GM19043 (cell line): ENCODE measurements around the gene GADL1.

Experiments
- ATAC-seq: cut with Tn5 transposase; IDR thresholded peaks from one replicate; pipeline ENCODE4 v1.9.1; 2021; ENCODE audit warnings: low read depth; ENCODE audit not compliant: unreplicated experiment

Gene GADL1

DNA sequence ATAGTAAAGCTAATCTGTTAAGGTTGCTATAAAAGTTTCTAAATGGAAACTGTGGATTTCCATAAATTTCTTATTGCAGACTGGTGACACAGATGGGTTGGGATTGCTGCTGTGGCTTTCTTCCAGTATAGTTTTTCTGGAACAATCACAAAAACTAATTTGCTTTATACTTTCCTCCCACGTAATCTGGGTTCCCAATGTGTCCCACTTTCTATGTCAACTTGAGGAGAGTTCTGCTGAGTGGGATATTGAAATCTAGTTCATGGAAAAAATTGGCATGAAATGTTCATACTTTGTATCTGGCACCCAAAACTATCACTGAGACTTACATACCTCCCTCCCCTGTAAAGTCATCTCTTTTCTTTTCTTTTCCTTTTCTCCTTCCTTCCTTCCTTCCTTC lies 161.3 kb downstream of the GADL1 start:
- ATAC-seq: no peak

DNA sequence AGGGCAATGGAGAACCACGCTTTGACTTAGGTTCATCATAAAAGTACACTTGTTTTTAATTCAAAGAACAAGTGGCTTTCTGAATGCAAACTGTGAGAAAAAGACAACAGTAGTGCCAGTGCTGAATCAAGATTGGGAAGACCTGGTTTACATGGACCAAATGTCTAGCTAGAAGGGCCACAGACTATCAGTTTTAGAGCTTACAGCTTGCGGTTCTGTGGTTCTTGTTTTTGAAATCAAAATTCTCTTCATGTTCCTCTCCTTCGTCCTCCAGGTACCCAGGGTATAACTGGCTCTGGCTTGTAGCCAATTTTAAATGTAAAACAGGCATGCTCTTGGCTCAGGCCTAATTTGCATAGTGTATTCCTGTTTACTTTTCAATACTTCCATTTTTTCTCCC lies 163.5 kb downstream of the GADL1 start:
- ATAC-seq: no peak

DNA sequence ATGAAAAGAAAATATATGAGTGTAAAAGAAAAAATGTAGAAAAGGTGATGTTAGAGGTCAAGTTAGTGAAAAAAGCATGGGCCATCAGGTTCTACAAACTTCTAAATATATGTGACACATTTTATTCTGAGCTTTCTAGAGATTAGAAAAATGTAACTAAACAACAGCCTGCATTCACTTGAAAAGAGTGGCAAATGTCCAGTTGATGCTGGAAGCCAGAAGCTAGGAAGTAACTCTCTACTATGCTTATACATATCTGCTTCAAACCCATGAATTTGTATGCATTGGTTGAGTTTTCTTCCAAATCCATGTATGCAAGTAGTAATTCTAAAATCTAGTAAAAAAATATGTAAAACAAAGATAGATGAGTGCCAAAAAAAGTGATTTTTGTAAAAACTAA lies 164.5 kb downstream of the GADL1 start:
- no peak for ATAC-seq

DNA sequence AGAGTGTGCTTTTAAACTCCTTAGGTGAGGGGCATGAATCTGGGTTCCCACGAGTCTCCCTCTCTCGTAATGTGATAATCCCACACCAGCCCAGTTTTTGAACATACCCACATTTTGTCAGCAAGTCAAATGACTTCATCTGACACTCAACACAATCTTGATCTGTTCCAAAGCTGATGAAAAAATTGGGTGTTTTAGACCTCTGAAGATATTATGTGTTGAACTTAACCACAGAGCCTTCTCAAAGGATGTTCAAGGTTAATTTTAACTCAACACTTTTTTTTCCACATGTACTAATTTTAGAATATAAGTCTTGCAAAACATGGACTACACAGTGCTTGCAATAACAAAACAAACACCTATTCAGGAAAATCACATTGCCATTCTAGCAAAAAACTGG lies 164.9 kb downstream of the GADL1 start:
- ATAC-seq: no peak

DNA sequence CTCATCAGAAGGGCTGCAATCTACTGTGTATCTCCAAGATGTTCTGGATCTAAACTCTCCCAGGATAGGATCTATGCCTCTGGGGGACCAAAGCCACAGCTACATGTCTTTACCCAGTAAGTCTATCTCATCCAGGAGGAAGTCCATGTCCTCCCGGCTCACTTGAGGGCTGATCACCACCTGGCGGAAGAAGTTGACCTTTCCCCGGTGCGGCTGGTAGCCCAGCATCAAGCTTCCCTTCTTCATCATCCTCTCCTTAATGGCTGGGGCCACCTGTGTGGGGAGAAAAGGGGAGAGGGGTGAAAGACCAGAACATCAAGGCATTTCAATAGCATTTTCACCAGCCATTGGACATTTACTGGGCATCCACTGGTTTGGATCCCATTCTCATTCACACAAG lies 166.3 kb downstream of the GADL1 start:
- ATAC-seq: no peak

DNA sequence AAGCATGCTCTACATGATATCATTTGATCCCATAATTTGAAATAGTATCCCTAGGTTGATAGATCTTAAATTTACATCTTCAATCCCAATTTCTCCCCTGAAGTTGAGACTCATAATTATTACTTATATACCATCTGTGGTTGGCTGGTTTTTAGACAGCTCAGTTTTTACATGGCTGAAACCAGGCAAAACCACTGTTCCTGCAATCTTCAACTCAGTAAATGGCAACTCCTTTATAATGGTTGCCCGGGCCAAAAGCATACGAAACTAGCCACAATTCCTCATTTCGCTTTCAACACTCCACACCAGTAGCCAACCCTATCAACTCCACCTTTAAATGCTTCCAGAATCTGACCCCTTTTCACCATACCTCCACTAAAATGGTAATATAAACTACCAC lies 169.6 kb downstream of the GADL1 start:
- ATAC-seq: no peak

DNA sequence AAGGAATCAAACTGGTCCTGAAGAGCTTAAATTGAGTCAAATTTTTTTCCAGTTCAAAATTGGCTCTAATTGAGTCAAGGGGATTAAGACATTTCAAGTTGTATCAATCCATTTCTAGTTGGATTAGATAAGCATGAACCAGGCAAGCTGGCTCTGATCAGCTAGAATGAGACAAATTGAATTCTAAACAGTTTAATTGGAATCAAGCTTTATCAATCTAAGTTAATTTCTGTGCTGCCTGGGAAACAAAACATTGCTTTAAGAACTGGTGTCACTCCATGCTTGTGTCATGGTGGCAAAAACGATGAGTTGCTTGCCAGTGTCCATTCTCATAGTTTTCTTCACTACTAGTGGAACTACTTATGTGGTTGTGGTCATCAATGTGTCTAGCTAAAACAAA lies 171.2 kb downstream of the GADL1 start:
- ATAC-seq: no peak

DNA sequence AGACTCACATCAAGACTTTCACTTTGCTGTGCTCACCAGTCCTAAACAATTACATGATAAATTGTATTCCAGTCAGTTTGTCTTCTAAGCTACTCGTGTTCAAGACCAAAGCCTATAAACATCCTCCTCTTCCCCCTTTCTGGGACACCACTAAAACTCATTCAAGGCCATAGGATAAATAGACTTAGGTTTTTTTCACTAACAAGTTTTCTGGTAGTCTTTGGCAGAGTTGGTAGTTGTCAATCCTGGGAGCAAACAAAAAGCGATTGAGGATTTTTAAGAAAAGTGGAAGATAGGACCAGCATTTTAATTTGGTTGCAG lies 173.2 kb downstream of the GADL1 start:
- ATAC-seq: no peak

DNA sequence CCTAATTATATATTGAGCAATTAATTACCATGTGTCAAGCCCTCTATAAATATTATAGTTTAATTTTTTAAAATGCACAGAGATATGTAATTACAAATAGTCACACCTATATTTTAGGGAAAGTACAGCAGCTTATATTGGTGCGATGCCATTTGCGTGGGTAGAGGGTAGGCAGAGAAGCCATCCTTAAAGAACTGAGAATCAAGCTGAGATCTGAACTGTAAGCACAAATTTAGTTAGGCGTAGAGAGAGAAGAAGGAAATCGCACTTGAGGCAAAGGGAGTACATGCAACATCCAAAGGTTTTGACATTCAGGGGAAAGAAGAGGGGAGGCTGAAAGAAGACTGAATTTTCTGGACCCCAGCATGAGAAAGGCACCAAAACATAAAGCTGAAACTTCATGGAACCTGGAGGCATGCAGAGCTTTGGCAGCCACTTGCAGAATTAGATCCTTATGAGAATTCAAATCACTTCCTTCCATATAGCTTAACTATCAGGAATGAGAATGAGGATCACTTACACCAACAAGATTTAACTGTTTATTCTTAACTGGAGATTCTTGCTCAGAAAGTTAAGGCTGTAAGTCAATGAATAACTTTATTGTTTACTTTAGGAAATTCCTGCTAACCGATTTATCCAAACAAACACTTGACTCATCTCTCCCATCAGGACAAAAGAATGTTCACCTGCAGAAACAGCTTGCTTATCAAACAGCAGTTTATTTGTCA lies 173.7 kb downstream of the GADL1 start:
- no peak for ATAC-seq

DNA sequence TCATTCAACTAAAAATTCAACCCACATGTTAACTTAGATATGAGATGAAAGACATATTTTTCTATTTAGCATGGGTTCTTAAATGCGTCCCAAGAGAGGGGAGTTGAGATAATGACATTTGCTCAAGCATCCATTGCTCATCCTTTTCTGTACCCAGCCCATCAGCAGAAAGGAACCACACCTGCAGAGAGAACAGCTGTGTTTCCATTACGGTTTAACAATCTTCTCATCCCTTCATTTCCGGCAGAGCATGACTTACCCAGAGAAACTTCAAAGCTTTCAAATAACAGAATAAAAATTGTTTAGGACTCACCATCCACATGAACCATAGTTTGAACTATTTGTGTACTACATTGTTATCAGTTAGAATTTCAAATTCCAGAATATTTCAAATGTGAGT lies 174.9 kb downstream of the GADL1 start:
- no peak for ATAC-seq

DNA sequence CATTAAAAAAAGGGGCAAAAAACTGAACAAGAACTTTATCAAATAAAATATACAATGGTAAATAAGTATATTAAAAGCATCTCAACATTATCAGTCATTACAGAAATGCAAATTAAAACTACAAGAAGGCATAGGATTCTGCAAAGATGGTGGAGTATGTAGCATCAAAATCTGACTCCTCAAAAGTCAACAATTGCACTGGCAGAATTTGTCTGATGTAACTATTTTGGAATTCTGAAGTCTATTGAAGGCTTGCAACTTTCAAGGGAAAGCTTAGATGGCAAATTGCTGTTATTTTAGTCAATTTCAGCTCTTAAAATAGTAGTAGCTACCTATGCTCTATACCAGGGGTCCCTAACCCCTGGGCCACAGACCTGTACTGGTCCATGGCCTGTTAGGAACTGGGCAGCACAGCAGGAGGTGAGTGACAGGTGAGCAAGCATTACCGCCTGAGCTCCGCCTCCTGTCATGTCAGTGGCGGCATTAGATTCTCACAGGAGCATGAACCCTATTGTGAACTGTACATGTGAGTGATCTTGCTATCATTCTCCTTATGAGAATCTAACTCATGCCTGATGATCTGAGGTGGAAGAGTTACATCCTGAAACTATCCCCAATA lies 180.5 kb downstream of the GADL1 start:
- no peak for ATAC-seq

DNA sequence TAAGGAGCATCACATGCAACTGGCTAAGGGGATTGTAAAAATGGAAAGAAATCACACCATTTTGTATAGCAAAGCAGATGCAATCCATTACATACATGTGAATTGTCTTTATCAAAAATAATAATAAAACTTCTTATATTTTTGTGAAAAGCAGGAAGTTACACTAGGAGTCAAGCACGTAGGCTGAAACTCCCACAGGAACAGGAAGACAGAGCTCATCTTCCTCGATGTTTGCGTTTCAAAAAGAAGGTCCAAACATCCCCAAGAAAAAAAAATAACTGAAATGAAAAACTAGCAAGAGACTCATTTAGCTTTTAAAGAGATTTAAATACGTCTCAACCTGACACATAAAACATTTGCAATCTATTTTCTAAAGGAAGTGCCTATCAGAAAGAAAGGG lies 181.5 kb downstream of the GADL1 start:
- no peak for ATAC-seq

DNA sequence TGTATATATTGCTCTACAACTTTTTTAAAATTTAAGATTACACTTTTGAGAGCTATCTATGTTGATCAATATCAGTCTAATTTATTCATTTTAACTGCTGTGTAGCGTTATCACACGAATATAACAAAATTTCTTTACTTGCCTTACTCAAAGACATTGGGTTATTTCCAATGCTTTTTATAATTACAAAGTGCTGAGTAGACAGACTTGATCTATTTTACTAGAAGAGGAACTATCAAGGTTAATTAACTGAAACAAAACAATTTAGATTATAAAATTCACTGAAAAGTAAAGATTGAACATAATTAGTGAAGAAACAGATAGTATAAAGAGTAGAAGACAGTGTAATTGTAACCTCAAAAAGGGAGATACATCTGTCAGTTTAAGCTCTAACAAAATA lies 182.6 kb downstream of the GADL1 start:
- ATAC-seq: no peak

DNA sequence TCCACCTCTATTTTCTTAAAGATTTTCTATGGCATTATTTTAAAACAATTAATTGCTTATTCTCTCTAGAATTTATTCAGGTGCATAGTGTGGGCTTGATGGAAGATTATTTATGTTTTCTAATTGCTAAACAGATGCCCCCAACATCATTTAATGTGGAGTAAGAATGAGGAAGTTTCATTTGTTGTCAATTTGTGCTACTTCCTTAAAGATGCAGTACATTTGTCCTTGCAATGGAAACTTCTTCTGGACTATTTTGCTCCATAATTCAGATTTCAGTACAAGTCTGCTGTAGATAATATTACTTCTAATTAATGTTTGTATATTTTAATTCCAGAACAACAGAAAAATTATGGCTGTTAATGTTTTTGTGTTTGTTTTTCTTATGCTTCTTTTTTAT lies 183.3 kb downstream of the GADL1 start:
- ATAC-seq: no peak

DNA sequence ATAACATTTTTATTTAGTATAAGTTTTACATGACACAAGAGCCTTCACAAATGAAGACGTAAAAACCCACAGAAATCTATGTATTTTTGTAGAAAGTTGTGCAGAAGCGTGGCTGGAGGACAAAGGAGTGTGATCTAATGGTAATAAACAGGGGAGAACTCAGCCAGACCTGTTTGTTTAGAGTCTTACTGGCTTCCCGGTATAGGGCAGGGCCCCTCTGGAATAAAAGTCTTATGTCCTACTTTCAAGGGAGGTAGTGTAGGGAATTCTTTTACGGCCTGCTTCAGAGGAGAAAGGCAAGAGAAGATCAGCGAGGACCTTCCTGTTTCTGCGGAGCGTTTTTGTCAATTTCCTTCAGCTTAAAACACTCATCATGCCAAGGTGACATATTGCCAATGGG lies 184.4 kb downstream of the GADL1 start:
- no peak for ATAC-seq

DNA sequence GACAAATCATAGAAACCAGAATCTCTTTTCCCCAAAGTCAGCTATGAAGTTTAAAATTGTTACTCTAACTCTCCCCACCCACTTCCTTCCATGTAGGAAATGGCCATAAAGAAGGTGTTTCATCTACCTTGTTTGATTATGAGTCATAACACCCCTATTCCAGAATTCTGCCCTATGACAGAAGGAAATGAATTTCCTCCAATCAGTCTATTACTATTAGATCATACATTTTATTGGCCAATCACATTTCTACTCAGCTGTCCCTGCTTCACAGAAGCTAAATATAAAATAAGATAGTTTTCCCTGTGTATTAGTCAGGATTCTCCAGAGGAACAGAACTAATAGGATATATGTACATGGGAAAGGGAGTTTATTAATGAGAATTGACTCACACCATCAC lies 186.0 kb downstream of the GADL1 start:
- no peak for ATAC-seq

DNA sequence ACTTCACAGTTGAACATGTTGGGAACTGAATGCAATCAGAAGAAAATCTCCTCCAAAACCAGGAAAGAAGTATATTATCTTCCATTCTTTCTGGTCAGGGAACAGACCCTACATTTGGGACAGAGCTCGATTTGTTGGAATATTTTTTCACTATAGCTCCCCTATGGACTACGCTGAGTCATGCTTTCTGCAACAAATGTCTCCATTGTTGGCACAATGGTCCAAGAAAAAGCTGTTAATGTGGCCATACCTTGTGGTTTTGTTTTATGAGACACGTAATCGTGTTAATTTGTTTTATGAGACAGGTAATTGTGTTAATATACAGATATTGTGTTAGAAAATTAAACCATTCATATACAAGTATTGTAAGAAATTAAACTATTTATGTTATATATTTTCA lies 186.6 kb downstream of the GADL1 start:
- ATAC-seq: no peak

DNA sequence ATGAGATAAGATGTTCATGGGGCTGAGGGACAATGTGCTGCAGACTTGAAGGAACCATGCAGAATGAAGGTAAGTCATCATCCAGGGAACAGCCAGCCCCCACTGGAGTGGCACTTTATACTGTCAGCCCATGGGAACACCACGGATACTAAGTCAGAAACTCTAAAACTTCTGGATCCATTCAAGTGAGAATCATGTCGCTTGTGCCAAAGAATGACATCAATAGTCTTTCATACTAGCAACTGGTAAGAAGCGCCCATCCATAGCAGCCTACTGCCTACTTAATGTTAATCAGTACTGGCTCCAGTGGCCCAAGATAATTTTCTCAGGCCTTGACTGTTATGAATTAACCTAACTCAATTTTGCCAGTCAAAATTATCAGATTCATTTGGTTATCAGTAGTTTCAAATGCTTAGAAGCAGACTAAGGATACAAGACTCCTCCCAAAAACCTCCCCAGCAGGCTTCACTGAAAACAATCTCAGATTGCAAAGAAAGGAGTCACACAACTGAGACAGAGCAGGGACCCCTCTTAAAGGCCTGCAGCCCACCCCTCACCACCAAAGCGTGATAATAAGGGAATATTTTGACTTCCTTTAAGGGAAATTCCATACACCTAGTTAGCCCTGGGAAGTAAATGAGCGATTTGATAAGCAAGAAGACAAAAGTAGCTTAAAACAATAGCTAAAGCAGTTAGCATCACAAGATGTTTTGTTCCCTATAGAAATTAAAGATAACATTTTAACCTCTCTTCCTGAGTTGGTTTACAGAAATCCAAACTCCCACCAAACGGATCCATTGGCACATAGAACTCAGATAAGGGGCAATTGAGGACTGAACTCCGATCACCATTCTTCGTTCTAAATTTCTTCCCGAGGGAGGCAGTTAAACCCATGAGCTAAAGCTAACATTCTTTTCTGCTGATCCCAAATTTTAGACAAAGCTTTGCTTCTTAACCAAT lies 189.2 kb downstream of the GADL1 start:
- ATAC-seq: no peak

DNA sequence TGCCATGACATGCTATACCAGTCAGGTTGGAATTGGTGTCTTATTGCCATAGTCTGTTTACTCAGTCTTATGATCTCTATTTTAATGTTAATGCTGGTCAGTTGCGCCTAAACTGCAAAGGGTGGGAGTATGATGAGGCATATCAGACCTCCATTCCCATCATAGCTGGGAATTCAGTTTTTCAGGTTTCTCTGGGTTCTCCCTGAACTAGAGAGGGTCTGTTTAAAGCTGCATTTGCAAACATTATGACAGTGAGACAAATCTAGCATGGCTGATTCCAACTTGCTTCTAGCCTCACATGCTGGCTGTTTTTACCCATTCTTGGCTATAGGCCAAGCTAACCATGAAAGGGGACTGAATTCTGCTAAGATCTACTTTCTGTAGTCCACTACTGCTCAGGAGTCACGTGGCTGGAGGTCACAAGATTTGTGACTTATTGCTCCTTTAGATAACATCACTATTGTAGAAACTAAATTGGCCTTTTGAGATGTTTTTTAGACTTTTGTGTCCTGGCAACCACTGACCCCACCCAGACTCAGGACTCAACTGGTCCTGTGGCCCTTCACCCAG lies 191.5 kb downstream of the GADL1 start:
- no peak for ATAC-seq

DNA sequence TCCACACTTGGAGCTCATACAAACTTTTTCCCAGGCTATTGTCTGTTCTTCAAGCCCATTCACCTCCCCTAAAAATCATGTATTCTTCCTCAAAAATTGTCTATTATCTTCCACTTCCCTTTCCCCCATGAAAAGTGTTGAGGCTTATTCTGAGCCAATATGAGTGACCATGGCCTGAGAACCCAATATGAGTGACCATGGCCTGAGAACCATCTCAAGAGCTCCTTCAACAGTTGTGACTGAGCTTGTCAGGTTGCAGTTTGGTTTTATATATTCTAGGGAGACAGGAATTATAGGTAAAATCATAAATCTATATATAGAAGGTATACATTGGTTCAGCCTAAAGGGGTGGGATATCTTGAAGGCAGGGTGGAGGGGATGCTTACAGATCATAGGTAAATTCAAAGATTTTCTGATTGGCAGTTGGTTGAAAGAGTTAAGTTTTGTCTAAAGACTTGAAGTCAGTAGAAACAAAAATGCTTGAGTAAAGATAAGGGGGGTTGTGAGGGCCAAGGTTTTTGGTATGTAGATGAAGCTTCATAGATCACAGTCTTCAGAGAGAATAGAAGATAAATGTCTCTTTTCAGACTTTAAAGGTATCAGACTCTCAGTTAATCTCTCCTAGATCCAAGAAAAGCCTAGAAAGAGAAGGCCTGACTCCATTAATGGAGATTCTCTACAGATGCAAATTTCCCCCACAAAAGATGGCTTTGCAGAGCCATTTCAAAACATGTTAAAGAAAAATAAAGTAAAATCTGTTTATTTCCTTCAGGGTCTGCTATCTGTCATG lies 192.2 kb downstream of the GADL1 start:
- no peak for ATAC-seq
